HL-60 (cell line): ENCODE data around the gene YIF1A.
"Not testable (repeated sequence)": the region's sequence is repeated elsewhere in the genome, so short reads cannot be mapped to it uniquely, and the experiment has no call there.

Experiments
- DNase-seq, 2 experiments: peaks; one replicate each; pipeline ENCODE4 v3.0.0-alpha.2; 2010 to 2020; ENCODE audit warnings: low read depth in 1 of 2, low spot score in 1 of 2
- H3K27ac ChIP-seq: fragments of 250-450 bp; sonication (Bioruptor Pico); replicated peaks from 2 replicates; pipeline ENCODE4 v1.5.1; 2020; ENCODE audit warnings: mild to moderate bottlenecking, moderate library complexity
- H3K27me3 ChIP-seq: fragments of 250-450 bp; sonication (Bioruptor Pico); 2 replicates; pipeline ENCODE4 v1.5.1; 2021; ENCODE audit warnings: mild to moderate bottlenecking, moderate library complexity; ENCODE audit not compliant: insufficient read depth, poor library complexity, severe bottlenecking
- H3K4me3 ChIP-seq: replicated peaks from 2 replicates; pipeline ENCODE4 v1.5.1; 2011; ENCODE audit warnings: mild to moderate bottlenecking, control low read depth, low read length; ENCODE audit not compliant: insufficient read depth
- CTCF ChIP-seq: IDR thresholded peaks from one replicate; pipeline ENCODE4 v1.5.1; 2011; ENCODE audit warnings: low read length, control low read depth, inconsistent platforms; ENCODE audit not compliant: insufficient read depth
- GABPA ChIP-seq: IDR thresholded peaks from 2 replicates; pipeline ENCODE4 v1.6.1; 2012; ENCODE audit warnings: low read depth
- POLR2AphosphoS5 ChIP-seq: IDR thresholded peaks from 2 replicates; pipeline ENCODE4 v1.6.1; 2012; ENCODE audit warnings: low read depth
- REST ChIP-seq: IDR thresholded peaks from 2 replicates; pipeline ENCODE4 v1.6.1; 2012; ENCODE audit warnings: low read depth; ENCODE audit not compliant: insufficient replicate concordance
- SPI1 ChIP-seq: IDR thresholded peaks from 2 replicates; pipeline ENCODE4 v1.6.1; 2012; ENCODE audit warnings: low read depth, mild to moderate bottlenecking, borderline replicate concordance

Gene YIF1A

GRCh38 chr11:66321606-66322005 lies 32.7 kb upstream of the YIF1A start:
- H3K4me3 ChIP-seq, result no peak overlapping the region
- no peaks in the 10 kb centered on the region for H3K27me3 ChIP-seq
- no peak for TF ChIP-seq REST
- TF ChIP-seq CTCF, result no peak
- no peak for TF ChIP-seq POLR2AphosphoS5
- TF ChIP-seq GABPA, result no peak
- no peak for TF ChIP-seq SPI1
- no peak for DNase-seq
- H3K27ac ChIP-seq, result no peak overlapping the region

GRCh38 chr11:66320748-66321147 lies 31.8 kb upstream of the YIF1A start:
- H3K4me3 ChIP-seq, H3K27me3 ChIP-seq, DNase-seq, H3K27ac ChIP-seq: not testable (repeated sequence)

- H3K27ac ChIP-seq, H3K4me3 ChIP-seq, H3K27me3 ChIP-seq, DNase-seq: not testable (repeated sequence)
These were observed 31.3 kb upstream of the YIF1A start for GRCh38 chr11:66320289-66320688.

GRCh38 chr11:66318600-66318970 lies 29.6 kb upstream of the YIF1A start:
- Histone ChIP-seq H3K4me3 (no peak overlapping the region), H3K27me3 (no peaks in the 10 kb centered on the region), H3K27ac (peak overlapping the region; percentile 68)
- TF ChIP-seq SPI1 (no peak), REST (no peak), POLR2AphosphoS5 (no peak), GABPA (no peak), CTCF (no peak)
- no peak for DNase-seq

GRCh38 chr11:66317723-66318599 lies 29.0 kb upstream of the YIF1A start:
- Histone ChIP-seq H3K4me3 (no peak overlapping the region), H3K27me3 (no peaks in the 10 kb centered on the region), H3K27ac (peak overlapping the region; percentile 68)
- peak; percentile 98 for DNase-seq
- TF ChIP-seq SPI1 (peak; percentile 52; the same call in 1 of the 2 replicates), GABPA (peak; percentile 47; the same call in 1 of the 2 replicates), CTCF (no peak), REST (no peak), POLR2AphosphoS5 (peak; percentile 81)
